Measurements from ENCODE around the gene MRPS5.

DNA sequence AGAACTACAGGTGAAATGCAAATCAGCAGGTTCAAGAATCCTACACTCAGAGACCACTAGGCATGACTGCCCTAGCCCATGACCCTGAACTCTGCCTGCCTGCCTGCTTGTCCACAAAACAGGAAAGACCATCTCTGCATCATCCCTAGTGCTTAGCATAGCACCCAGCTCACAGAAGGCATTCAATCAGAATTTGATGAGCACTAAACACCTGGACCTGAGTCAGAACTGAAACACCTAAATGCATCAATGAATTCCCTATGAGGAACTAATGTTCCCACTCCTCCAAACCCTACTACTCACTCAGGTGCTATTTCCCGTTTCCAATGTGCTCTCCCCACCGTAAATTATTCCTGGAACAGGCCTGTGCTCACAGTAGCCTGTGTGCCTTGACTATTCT, 21.7 kb downstream of the MRPS5 start:
- TF ChIP-seq, protein P1, sequence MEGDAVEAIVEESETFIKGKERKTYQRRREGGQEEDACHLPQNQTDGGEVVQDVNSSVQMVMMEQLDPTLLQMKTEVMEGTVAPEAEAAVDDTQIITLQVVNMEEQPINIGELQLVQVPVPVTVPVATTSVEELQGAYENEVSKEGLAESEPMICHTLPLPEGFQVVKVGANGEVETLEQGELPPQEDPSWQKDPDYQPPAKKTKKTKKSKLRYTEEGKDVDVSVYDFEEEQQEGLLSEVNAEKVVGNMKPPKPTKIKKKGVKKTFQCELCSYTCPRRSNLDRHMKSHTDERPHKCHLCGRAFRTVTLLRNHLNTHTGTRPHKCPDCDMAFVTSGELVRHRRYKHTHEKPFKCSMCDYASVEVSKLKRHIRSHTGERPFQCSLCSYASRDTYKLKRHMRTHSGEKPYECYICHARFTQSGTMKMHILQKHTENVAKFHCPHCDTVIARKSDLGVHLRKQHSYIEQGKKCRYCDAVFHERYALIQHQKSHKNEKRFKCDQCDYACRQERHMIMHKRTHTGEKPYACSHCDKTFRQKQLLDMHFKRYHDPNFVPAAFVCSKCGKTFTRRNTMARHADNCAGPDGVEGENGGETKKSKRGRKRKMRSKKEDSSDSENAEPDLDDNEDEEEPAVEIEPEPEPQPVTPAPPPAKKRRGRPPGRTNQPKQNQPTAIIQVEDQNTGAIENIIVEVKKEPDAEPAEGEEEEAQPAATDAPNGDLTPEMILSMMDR (conservative IDR thresholded peaks at IDR 0.05): no peak
- no peak for TF ChIP-seq ZFX (IDR thresholded peaks at IDR 0.05)

Measured in C4-2B (cell line).